HFFc6 (cell line): Measurements from ENCODE around the gene PTCRA. TPM values are rescaled to one million over a fixed set of nuclear protein-coding genes. Genes with fewer than 3 reads are reported as not detected.
"Not testable (repeated sequence)": the region's sequence is repeated elsewhere in the genome, so short reads cannot be mapped to it uniquely, and the experiment has no call there.

ENCODE experiments used
- DNase-seq: peaks from one replicate; pipeline ENCODE4 v3.0.0-alpha.2; 2018
- H3K27ac Mint-ChIP-seq: 2 replicates; pipeline ENCODE4 v1.8.0; 2020; ENCODE audit warnings: mild to moderate bottlenecking, mixed read lengths
- H3K27me3 Mint-ChIP-seq: 2 replicates; pipeline ENCODE4 v1.8.0; 2021; ENCODE audit warnings: mild to moderate bottlenecking, moderate library complexity, mixed read lengths; ENCODE audit not compliant: insufficient read depth
- H3K36me3 Mint-ChIP-seq: 2 replicates; pipeline ENCODE4 v1.8.0; 2021; ENCODE audit warnings: low read depth, mixed read lengths
- H3K4me1 Mint-ChIP-seq: 2 replicates; pipeline ENCODE4 v1.8.0; 2020; ENCODE audit warnings: low read depth, mixed read lengths
- H3K4me3 Mint-ChIP-seq: 2 replicates; pipeline ENCODE4 v1.8.0; 2020; ENCODE audit warnings: mild to moderate bottlenecking, moderate library complexity, mixed read lengths
- H3K9me3 Mint-ChIP-seq: 2 replicates; pipeline ENCODE4 v1.8.0; 2020; ENCODE audit warnings: mild to moderate bottlenecking, mixed read lengths
- CTCF ChIP-seq: fragments of 200-600 bp; sonication (generic); IDR thresholded peaks from 2 replicates; pipeline ENCODE4 v1.5.0; 2021; ENCODE audit warnings: antibody characterized with exemption, mild to moderate bottlenecking
- total RNA-seq, 6 experiments: library from RNA; stranded (reverse); fragmentation: NEBNext Ultra II Directional; extraction: Animal tissue kit (Norgen Biotek cat#: 25700); gene quantifications; 2 replicates in 1 of 6; 3 replicates in 5 of 6; pipeline ENCODE4 v1.2.3, GENCODE V29; 2021

Gene PTCRA
- total RNA-seq, 6 experiments from 2014 or later: not detected

- Mint-ChIP-seq H3K4me3 (peak within 1 kb of the TSS; percentile 92), H3K4me1 (peaks cover 19% of the 10 kb centered on the region), H3K9me3 (no peaks in the 10 kb centered on the region), H3K27ac (peak within 1 kb of the TSS; percentile 96), H3K36me3 (peaks cover 25% of the 10 kb centered on the region), H3K27me3 (no peaks in the 10 kb centered on the region; the same call in none of the 2 replicates)
- DNase-seq: peak; percentile 89
- TF ChIP-seq CTCF: no peak; the same call in 1 of the 2 replicates
Measured at GRCh38 chr6:42879372-42880239, 36.2 kb upstream of the PTCRA start, which contains the start of gene RPL7L1. TSS of gene RPL7L1 (plus strand) at chr6:42879616. CDS start at chr6:42879911, 295 bp downstream.

GRCh38 chr6:42880240-42880817 lies 35.5 kb upstream of the PTCRA start:
- H3K27me3 Mint-ChIP-seq, DNase-seq, H3K9me3 Mint-ChIP-seq: not testable (repeated sequence)
- H3K4me1 Mint-ChIP-seq: peaks cover 19% of the 10 kb centered on the region
- H3K4me3 Mint-ChIP-seq: peak overlapping the region; percentile 92
- peak overlapping the region; percentile 96 for H3K27ac Mint-ChIP-seq
- peaks cover 28% of the 10 kb centered on the region for H3K36me3 Mint-ChIP-seq

GRCh38 chr6:42880871-42881270 lies 35.0 kb upstream of the PTCRA start:
- H3K36me3 Mint-ChIP-seq: peaks cover 31% of the 10 kb centered on the region
- peak overlapping the region; percentile 92 for H3K4me3 Mint-ChIP-seq
- H3K9me3 Mint-ChIP-seq, DNase-seq, H3K27me3 Mint-ChIP-seq: not testable (repeated sequence)
- peak overlapping the region; percentile 96 for H3K27ac Mint-ChIP-seq
- H3K4me1 Mint-ChIP-seq: peaks cover 19% of the 10 kb centered on the region

GRCh38 chr6:42885702-42886101 lies 30.2 kb upstream of the PTCRA start:
- Mint-ChIP-seq H3K4me1 (peaks cover 31% of the 10 kb centered on the region), H3K27me3 (no peaks in the 10 kb centered on the region; the same call in 1 of the 2 replicates), H3K36me3 (peaks cover 36% of the 10 kb centered on the region), H3K27ac (peak overlapping the region; percentile 6; the same call in 1 of the 2 replicates), H3K4me3 (no peak overlapping the region), H3K9me3 (no peaks in the 10 kb centered on the region)
- no peak for TF ChIP-seq CTCF
- no peak for DNase-seq

- not testable (repeated sequence) for H3K9me3 Mint-ChIP-seq, H3K4me3 Mint-ChIP-seq, DNase-seq, H3K27me3 Mint-ChIP-seq
- Mint-ChIP-seq H3K27ac (peak overlapping the region; percentile 58), H3K4me1 (peaks cover 33% of the 10 kb centered on the region), H3K36me3 (peaks cover 30% of the 10 kb centered on the region)
Measured at GRCh38 chr6:42888201-42888600, 27.7 kb upstream of the PTCRA start.

GRCh38 chr6:42889815-42890214 lies 26.0 kb upstream of the PTCRA start:
- Mint-ChIP-seq H3K4me3 (peak overlapping the region; percentile 93), H3K36me3 (peaks cover 14% of the 10 kb centered on the region), H3K9me3 (no peaks in the 10 kb centered on the region), H3K27ac (peak overlapping the region; percentile 97), H3K4me1 (peaks cover 30% of the 10 kb centered on the region), H3K27me3 (no peaks in the 10 kb centered on the region; the same call in 1 of the 2 replicates)
- no peak for DNase-seq
- no peak for TF ChIP-seq CTCF
